HG02759 (cell line): ENCODE results near the gene ABHD13.
"Not testable (repeated sequence)": the region's sequence is repeated elsewhere in the genome, so short reads cannot be mapped to it uniquely, and the experiment has no call there.

Source experiments
- ATAC-seq: cut with Tn5 transposase; IDR thresholded peaks from one replicate; pipeline ENCODE4 v1.9.1; 2021; ENCODE audit warnings: mild to moderate bottlenecking, moderate library complexity; ENCODE audit not compliant: unreplicated experiment

The ABHD13 gene

DNA sequence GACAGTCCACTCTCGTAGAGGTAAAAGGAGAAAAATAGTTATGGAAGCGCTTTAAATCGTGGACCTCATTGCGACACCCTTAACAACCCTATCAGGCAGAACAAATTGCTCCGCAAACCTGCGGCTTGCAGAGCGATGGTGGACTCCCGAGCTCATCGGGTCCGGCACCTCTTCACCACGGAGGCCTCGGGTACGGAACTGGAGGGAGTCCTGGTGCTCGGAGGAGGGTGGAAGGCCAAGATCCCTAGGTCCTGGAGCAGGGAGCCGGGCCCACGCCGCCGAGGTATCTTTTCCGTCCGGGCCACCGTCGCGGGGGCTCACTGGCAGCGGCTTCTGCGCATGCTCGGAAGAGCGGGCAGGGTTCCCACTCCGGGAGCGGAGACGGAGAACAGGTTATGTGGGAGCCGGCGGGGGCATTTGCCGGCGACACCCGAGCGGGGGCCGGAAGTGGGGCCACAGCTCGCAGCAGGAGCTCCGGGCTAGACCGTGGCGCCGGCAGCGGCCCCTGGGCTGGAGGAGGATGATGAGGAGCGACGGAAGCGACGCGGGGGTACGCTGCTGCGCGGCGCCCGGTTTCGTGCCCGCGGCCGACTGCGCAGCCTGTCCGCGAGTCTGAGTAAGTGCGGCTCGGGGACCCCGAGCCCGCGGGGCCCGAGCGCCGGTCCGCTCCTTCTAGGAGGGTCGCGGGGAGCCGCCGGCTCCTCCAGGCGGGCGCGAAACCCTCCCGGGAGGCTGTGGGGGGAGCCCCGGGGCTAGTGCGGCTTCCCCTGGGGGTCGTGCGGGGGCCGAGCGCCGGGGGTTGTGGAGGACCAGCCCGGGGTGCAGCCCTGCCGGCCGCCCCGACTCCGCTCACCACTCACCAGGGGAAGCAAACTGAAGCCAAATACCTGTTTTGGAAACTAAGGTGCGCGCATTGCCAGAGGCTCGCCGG is at the start of gene ABHD13:
ABHD13 (plus strand) TSS at position 349 of the 931 bp plus-strand sequence. CDS start 10,827 bp downstream, outside the sequence.
- peak; percentile 82 for ATAC-seq

DNA sequence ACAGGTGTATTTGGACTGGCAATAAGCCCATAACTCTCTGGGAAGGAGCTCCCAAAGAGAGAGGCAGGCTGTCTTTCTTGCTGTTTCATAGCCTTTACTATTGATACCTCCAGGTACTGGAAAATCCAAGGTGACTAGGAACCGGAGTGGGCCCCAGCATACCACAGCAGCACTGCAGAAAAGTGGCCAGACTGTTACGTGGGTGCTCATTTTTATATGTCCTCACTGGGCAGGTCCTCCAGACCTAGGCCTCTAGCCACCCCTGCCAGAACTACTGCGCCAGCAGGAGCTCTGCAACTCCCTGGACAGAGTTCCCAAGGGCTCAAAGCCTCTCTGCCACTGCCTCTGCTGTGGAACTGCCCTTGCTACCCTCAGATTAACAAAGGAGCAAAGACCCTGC is 49.3 kb upstream of the ABHD13 start:
- no peak for ATAC-seq

DNA sequence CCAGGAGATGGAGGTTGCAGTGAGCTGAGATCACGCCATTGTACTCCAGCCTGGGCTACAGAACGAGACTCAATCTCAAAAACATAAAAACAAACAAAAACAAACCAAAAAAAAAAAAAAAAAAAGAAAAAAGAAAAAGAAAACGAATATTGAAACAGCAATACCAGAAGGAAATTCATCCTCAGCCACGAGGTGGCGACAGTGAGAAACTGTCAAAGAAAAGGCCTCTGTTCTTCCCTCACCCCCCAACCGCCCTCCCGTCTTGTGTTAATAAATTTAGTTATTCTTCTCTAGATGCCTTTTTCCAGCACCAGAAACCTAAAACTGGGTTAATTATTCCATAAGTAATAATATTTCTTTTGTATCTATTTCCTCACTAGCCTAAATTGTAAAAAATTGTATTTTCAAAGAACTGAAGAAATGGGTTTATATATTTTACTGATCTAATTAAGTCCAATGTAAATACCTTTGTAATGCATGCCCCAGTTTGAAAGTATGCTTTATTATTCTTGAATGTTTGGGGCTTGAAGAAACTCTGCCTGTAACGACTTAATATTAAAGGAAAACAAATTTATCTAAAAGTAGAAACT is 41.4 kb upstream of the ABHD13 start:
- peak; percentile 72 for ATAC-seq

DNA sequence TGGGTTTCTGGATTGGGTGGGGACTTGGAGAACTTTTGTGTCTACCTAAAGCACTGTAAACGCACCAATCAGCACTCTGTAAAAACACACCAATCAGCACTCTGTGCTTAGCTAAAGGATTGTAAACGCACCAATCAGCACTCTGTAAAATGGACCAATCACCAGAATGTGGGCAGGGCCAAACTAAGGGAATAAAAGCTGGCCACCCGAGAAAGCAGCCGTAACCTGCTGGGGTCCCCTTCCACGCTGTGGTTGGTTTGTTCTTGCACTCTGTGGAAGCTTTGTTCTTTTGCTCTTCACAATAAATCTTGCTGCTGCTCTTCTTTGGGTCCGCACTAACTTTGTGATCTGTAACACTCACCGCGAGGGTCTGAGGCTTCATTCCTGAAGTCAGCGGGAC is 40.1 kb upstream of the ABHD13 start:
- no peak for ATAC-seq

DNA sequence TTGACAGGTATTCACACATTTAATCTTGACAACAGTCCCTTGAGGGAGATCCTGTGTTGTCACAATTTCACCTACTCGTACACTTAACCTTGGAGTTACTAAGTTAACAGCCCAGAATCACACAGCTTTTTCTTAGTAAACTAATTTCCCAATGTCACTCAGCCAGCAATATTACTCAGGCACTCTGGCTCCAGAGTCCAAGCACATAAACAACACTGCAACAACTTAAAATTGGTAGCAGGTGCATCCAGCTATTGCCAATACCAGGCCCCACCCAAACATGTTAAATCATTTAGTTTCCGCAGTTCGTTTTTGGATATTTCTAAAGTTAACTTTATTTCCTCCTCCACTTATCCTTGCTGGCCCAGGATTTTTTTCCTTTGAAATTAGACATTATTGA is 35.5 kb upstream of the ABHD13 start:
- no peak for ATAC-seq

DNA sequence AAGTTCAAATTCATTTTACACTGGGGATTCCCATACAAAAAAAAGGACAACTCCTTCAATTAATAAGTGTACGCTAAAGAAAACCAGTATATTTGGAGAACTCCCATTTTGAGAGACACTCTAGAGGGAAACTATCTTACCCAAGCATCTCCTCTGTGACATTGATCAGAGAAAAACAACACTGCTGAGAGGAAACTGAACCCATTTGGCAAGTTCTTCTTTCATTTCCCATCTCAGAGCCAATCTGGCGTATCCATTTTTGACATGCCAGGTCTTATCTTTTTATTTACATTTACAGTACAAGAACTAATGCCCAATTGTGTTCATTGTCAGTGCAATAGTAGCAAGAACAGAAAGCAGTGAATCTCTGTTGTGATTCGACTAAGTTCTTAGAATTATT is 33.0 kb upstream of the ABHD13 start:
- no peak for ATAC-seq

DNA sequence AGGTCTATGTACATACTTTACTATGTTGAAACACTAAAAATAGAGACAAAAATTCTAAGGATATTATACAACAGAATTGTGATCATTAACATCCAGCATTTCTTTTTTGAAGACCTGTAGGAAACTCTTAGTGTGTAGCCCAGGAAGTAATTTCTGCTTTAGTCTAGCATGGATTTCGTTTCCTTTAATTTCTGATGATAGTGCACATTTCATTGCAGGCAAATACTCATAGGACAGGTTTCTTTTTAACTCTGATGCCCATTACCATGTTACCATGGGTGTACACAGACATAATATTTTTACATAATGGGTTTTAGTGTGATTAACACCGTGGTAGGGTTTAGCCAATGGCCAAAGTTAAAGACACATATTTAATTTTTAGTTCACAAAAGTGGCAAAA is 29.9 kb upstream of the ABHD13 start:
- ATAC-seq, result no peak

DNA sequence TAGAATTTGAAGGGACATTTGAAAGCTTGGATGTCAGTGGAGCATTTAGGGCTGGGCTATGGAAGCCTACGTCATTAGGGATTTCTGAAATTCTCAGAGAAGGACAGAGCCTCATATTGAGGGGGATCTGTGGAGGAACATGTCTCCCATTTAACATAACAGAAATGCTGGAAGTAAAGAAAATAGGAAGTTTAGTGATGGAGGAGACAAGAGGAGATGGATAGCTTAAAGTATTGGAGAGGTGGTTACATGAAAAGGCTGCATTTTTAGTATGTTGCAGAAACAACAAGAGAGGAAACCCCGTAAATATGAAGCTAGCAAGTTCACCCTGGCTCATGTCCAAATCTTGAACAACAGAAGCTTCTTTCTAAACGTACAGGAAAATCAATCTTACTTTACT is 27.3 kb upstream of the ABHD13 start:
- ATAC-seq, result no peak

DNA sequence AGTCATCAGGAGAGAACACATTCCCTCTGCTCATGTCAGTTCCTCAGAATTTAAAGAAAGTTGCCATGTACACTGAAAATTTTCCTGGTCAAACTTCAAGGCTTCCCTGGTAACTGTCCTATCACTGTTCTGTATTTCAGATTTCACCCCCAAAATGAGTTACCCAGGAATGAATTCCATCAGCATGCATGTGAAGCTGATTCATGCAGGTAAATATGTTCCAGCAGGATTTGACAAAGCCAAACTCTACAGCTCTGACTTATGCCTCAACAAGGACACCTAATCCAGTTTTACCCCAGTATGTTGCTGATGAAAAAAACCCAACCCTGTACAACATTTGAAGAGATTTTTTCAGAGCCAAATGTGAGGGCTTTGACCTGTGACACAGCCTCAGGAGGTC is 24.4 kb upstream of the ABHD13 start:
- no peak for ATAC-seq

DNA sequence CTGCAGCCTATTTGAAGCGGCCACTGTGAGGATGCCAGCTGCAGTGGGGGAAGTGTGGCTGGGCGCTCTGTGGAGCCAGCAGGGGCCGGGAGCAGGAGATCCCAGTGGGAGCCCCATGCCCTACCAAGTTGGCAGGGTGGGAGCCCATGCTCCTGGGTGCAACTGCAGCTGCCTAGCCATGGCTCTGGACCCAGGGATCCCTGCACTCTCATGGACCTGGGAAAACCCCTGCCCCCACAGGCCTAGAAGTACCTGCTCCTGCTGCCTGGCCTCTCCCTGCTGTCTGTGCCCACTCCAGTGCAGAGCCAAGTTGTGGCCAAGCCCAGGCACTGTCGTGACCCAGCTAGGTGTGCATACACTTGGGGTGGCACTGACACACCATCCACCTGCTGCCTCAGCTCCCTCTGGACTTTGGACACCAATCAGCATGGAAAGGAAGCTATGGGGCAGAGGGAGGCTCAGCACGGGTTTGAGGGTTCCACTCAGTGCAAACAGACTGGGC is 23.7 kb upstream of the ABHD13 start:
- no peak for ATAC-seq

DNA sequence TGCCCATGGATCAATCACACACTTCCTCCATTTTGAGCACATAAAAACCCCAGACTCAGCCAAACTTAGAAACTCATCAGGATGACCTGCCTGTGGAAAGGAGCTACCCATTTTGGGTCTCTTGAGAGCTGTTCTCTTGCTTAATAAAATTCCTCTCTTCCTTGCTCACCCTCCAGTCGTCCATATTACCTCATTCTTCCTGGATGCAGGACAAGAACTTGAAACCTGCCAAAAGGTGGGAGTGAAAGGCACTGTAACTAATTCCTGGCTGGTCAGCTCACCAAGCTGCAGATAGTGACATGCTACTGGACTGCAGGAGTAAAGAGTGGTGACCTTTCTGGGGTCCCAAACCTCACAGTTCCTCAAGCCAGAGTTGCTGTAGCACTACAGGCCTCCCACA is 23.0 kb upstream of the ABHD13 start:
- ATAC-seq, result no peak

DNA sequence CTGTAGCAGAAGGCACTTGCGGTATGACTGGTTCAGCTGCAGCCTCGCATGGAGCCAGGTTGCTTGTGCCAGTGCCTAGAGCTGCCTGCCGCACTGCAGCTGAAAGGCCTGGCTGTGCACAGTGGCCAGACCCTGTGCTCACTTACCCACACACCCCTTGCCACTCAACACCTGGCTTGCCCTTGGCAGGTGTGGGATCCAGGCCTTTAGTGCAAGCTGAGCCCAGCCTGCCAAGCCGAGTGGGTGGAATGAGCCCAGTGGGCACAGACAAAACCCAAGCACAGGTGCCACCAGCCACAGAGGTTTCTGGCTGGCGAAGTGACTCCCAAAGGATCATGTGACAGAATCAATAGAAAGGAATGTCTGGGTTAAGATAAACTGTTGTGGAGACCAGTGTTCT is 22.3 kb upstream of the ABHD13 start:
- no peak for ATAC-seq

DNA sequence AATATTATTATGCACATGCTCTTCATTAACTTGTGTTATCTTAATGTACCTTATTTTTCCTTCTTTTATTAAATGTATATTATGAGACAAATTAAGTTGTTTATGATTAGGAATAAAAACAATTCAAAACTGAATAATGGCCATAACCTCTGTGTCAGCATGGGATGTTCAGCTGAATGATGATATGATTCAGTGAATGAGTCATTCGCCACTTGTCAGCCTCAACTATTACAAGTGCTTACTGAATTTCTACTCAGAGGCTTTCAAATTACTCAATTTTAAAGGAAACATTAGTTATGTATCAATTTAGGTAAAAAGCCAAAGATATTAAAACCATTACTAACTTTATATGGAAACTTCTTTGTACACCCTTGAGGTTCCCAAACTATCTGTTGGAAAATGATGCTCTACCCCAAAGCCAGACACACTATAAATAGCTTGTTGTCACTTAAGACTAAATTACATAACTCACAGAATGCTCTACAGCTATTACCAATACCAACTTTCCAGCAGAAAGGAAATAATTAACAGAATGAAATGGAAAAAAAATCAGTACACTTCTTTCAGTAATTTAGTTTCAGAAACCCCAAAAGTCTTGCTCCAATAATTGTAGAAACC is 17.3 kb upstream of the ABHD13 start:
- ATAC-seq, result no peak

DNA sequence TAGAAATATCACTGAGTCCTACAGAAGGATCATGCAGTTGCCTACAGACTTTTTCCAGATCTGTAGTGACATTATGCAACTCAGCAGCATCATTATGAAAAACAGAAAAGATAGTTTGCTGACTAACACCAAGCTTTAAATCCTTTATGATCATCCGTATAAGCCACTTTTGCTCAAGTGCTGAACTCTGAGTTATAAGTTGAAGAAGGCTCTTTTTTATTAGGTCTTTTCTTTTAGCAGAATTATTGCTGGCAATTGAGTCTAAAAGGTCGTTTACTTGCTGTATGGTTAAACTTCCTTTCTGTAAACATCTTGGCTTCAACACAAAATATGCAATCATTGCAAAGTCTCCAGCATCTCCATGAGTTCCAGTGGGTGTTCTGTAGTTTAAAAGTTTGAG is 7.6 kb upstream of the ABHD13 start:
- ATAC-seq, result no peak

DNA sequence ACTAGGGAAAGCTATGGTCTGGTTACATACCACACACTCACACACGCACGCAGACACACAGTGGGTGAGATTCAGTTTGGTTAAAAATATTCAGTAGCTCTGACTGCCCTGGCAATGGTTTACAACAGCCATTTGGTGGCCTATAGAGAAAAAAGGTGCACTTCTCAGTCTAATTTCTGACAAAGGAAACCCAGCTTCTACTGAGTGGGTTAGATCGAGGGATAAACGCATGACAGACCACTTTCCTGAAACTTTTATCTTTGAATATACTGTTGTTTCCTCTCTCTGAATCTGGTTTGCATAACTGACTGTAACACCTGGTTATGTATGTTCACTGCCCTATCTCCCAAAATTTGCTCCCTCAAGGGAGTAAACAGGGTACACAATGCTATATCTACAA is 5.3 kb upstream of the ABHD13 start:
- ATAC-seq, result peak; percentile 31

DNA sequence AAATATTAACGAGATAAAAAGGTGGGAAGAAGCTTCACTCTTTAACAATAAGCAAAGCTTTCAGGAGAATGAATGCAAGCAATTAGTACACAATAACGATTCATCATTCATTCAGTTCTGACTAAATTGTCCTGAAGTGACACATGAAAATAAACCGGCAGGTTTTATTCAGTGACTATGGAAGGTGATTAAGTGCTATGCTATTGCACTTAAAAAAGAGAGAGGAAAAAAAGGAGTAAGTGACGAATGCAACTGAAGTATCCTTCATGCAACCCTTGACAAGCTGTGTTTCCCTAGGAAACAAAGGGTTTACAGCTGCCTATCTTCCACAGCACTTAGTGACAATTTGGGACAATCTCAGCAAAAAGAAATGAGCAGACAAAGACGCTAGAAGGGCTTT is 4.2 kb upstream of the ABHD13 start:
- no peak for ATAC-seq

DNA sequence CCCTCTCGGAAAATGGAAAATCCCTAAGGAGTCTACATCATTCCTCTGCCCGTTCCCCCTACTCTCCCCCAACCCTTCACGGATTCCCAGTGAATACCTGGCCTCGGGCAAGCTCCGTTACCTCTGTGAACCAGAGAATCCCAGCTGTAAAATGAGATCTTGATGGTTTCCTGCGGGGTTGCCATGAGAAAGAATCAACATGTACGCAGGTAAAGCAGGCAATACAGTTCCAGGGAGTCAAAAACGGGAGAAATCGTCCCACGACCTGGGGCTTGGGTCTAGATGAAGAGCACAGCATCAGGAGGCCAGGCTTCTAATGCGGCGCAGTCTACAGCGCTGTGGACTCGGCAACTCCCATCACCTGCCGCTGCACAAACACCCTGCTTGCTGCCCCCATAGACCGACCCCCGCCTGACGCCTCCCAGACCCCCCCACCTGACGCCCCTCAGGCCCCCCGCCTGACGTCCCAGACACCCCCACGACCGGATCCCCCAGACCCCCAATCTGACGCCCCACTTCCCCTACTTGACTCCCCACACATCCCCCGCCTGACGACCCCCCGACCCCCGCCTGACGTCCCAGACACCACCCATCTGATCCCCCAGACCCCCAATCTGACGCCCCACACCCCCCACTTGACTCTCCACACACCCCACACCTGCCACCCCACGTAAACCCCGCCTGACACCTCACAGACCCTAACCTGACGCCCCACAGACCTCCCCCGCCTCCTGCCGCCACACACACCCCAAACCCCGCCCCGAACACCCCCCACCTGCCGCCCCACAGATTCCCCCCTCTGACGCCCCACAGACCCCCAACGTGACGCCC is 3.5 kb upstream of the ABHD13 start:
- ATAC-seq, result no peak

DNA sequence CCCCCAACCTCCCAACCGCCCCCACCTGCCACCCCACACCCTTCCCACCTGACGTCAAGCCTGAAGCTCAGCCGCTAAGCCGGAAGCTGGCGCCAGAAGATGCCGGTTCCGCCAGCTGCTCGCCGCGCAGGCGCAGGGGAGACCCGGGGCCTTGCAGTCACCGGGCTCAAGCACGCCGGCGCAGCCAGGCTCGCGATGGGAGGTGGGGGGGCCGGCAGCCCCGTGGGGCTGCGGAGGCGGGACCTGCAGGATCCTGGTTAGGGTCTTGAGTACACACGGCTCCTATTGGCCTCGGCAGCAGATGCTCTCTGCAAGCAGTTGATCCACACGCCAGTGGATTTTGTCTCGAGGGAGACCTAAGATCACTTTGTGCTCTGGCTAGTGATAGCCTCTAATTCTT is 2.8 kb upstream of the ABHD13 start, which contains the start of gene LIG4:
LIG4 (minus strand) TSS at position 101 of the 400 bp plus-strand sequence. CDS start 4,268 bp downstream, outside the sequence.
- peak; percentile 74 for ATAC-seq

DNA sequence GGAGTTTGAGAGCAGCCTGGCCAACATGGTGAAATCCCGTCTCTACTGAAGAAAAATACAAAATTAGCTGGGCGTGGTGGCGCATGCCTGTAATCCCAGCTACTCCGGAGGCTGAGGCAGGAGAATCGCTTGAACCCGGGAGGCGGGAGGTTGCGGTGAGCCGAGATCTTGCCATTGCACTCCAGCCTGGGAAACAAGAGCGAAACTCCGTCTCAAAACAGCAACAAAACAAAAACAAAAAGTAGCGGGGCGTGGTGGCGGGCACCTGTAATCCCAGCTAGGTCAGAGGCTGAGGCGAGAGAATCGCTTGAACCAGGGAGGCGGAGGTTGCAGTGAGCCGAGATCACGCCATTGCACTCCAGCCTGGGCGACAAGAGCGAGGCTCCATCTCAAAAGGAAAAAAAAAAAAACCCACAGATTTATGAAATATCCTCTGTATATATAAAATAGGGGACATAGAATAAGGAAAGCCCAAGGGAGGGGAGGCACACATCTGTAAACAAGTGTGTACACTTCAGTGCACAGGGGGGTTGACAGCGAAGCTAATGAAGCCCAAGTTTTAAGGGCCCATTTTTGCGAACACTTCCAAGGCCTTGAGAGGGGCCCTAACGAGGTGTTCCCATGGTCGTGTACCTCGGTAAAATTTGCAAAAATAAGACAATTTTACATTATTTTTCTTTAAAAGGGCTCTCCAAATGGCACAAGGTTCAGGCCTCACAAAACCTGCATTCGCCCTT is 717 bp upstream of the ABHD13 start:
- not testable (repeated sequence) for ATAC-seq

DNA sequence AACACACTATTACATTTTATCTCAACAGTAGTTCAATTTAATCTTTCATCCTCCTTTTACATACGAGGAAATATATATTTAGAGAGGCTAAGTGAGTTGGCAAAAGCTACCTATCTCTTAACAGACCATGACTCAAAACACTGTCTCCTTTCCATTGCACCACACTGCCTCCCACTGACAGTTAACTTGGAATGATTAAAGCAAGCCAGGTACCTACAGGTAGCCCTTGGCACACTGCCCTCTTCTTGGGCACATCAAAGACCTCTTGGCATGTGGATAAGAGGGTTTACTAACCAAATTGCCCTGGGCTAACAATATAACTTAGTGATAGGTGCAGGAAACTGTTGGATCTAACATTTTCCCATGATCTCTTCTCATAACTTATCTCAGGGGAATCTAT is 1.8 kb downstream of the ABHD13 start:
- ATAC-seq, result no peak
